OCI-LY7 (cell line): ENCODE measurements around the gene RAB15.

Experiments used
- EZH2phosphoT487 ChIP-seq: fragments of 200-600 bp; sonication (generic); IDR thresholded peaks from 2 replicates; pipeline ENCODE4 v1.6.1; 2018; ENCODE audit warnings: low read depth, borderline replicate concordance, mild to moderate bottlenecking, mixed run types, antibody characterized with exemption, low read length, moderate library complexity, mixed read lengths
- TF ChIP-seq, protein P1 (sequence below): fragments of 200-600 bp; sonication (generic); conservative IDR thresholded peaks from 2 replicates; pipeline ENCODE4 v1.5.1; 2014; ENCODE audit warnings: mild to moderate bottlenecking, antibody characterized with exemption, low read length, moderate library complexity, mixed read lengths

DNA sequence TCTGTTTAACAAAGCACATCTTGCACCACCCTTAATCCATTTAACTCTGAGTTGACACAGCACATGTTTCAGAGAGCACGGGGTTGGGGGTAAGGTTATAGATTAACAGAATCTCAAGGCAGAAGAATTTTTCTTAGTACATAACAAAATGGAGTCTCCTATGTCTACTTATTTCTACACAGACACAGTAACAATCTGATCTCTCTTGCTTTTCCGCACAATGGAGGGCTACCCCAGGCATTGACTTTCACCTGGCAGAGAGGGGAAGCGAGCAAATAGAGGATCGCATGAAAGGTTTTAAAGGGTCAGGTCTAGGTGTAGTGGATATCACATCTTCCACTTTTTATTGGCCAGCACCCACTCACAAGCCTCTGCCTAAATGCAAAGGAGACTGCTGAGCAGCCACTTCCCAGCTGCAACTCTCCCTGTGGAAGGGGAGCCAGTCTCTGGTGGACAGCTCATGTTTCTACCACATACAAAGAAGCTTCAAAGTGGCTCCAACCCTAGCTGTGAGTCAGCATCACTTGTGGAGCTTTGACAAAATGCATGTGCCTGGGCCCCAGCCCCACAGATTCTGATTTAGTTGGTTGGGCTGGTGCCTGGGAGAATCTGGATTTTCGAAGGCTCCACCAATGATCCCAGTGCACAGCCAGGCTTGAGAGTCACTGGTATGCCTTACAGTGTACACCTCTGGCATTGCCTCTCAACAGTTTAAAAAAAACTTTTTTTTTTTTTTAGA, 7.4 kb upstream of the RAB15 start:
- TF ChIP-seq, protein P1, sequence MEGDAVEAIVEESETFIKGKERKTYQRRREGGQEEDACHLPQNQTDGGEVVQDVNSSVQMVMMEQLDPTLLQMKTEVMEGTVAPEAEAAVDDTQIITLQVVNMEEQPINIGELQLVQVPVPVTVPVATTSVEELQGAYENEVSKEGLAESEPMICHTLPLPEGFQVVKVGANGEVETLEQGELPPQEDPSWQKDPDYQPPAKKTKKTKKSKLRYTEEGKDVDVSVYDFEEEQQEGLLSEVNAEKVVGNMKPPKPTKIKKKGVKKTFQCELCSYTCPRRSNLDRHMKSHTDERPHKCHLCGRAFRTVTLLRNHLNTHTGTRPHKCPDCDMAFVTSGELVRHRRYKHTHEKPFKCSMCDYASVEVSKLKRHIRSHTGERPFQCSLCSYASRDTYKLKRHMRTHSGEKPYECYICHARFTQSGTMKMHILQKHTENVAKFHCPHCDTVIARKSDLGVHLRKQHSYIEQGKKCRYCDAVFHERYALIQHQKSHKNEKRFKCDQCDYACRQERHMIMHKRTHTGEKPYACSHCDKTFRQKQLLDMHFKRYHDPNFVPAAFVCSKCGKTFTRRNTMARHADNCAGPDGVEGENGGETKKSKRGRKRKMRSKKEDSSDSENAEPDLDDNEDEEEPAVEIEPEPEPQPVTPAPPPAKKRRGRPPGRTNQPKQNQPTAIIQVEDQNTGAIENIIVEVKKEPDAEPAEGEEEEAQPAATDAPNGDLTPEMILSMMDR = no peak
- TF ChIP-seq EZH2phosphoT487 = no peak
